ENCODE measurements around the gene RAB1B.
A peak's percentile ranks its signal among the peaks of the same experiment; 100 is the strongest.
"Not testable (repeated sequence)": the region's sequence is repeated elsewhere in the genome, so short reads cannot be mapped to it uniquely, and the experiment has no call there.

RAB1B gene

GRCh38 chr11:66239998-66240780 lies 28.2 kb upstream of the RAB1B start:
- Histone ChIP-seq H3K4me3 (ENCODE audit: low read length) (no peak overlapping the region), H3K9me3 (ENCODE audit: insufficient read depth, low read depth, low read length) (no peaks in the 10 kb centered on the region), H3K27me3 (ENCODE audit: insufficient read depth, low read length) (no peaks in the 10 kb centered on the region), H3K27ac (ENCODE audit: low read depth, low read length) (no peak overlapping the region), H3K4me1 (ENCODE audit: insufficient read depth, low read length) (no peaks in the 10 kb centered on the region), H3K36me3 (ENCODE audit: insufficient read depth, low read length) (peaks cover 32% of the 10 kb centered on the region), H3K9ac (ENCODE audit: low read depth, low read length) (no peak overlapping the region)
- WGBS = 84% methylated on average over 25 of the region's 25 CpGs

GRCh38 chr11:66240781-66241136 lies 27.7 kb upstream of the RAB1B start:
- no peak overlapping the region for H3K4me3 ChIP-seq (ENCODE audit: low read length)
- H3K9ac ChIP-seq (ENCODE audit: low read depth, low read length) = no peak overlapping the region
- no peaks in the 10 kb centered on the region for H3K9me3 ChIP-seq (ENCODE audit: insufficient read depth, low read depth, low read length)
- WGBS = 97% methylated on average over 7 of the region's 9 CpGs
- H3K27ac ChIP-seq (ENCODE audit: low read depth, low read length) = no peak overlapping the region
- H3K4me1 ChIP-seq (ENCODE audit: insufficient read depth, low read length) = no peaks in the 10 kb centered on the region
- no peaks in the 10 kb centered on the region for H3K27me3 ChIP-seq (ENCODE audit: insufficient read depth, low read length)
- peaks cover 27% of the 10 kb centered on the region for H3K36me3 ChIP-seq (ENCODE audit: insufficient read depth, low read length)

- Histone ChIP-seq H3K27ac (ENCODE audit: low read depth, low read length) (no peak overlapping the region), H3K9ac (ENCODE audit: low read depth, low read length) (no peak overlapping the region), H3K4me3 (ENCODE audit: low read length) (no peak overlapping the region), H3K27me3 (ENCODE audit: insufficient read depth, low read length) (no peaks in the 10 kb centered on the region), H3K36me3 (ENCODE audit: insufficient read depth, low read length) (peaks cover 19% of the 10 kb centered on the region; the same call in 1 of the 2 replicates), H3K4me1 (ENCODE audit: insufficient read depth, low read length) (no peaks in the 10 kb centered on the region), H3K9me3 (ENCODE audit: insufficient read depth, low read depth, low read length) (no peaks in the 10 kb centered on the region)
- WGBS = 94% methylated on average over 14 of the region's 14 CpGs
Measured at GRCh38 chr11:66242095-66242765, 26.2 kb upstream of the RAB1B start.

- Histone ChIP-seq H3K4me3 (ENCODE audit: low read length) (no peak overlapping the region), H3K9me3 (ENCODE audit: insufficient read depth, low read depth, low read length) (no peaks in the 10 kb centered on the region), H3K27ac (ENCODE audit: low read depth, low read length) (no peak overlapping the region), H3K36me3 (ENCODE audit: insufficient read depth, low read length) (peaks cover 17% of the 10 kb centered on the region; the same call in 1 of the 2 replicates), H3K4me1 (ENCODE audit: insufficient read depth, low read length) (no peaks in the 10 kb centered on the region), H3K27me3 (ENCODE audit: insufficient read depth, low read length) (no peaks in the 10 kb centered on the region), H3K9ac (ENCODE audit: low read depth, low read length) (no peak overlapping the region)
- 91% methylated on average over 13 of the region's 13 CpGs for WGBS
Measured at GRCh38 chr11:66243782-66244535, 24.5 kb upstream of the RAB1B start.

GRCh38 chr11:66247295-66247694 lies 21.1 kb upstream of the RAB1B start:
- no peak overlapping the region for H3K27ac ChIP-seq (ENCODE audit: low read depth, low read length)
- H3K9me3 ChIP-seq (ENCODE audit: insufficient read depth, low read depth, low read length) = no peaks in the 10 kb centered on the region
- 89% methylated on average over 4 of the region's 4 CpGs for WGBS
- H3K36me3 ChIP-seq (ENCODE audit: insufficient read depth, low read length) = 0 out of 2 replicates have a peak, but pooled peaks cover 3% of the 10 kb centered on the region
- no peak overlapping the region for H3K4me3 ChIP-seq (ENCODE audit: low read length)
- H3K4me1 ChIP-seq (ENCODE audit: insufficient read depth, low read length) = no peaks in the 10 kb centered on the region
- no peaks in the 10 kb centered on the region for H3K27me3 ChIP-seq (ENCODE audit: insufficient read depth, low read length)
- H3K9ac ChIP-seq (ENCODE audit: low read depth, low read length) = no peak overlapping the region

- Histone ChIP-seq H3K4me3 (ENCODE audit: low read length) (no peak overlapping the region), H3K4me1 (ENCODE audit: insufficient read depth, low read length) (no peaks in the 10 kb centered on the region), H3K36me3 (ENCODE audit: insufficient read depth, low read length) (no peaks in the 10 kb centered on the region), H3K27ac (ENCODE audit: low read depth, low read length) (no peak overlapping the region), H3K9me3 (ENCODE audit: insufficient read depth, low read depth, low read length) (no peaks in the 10 kb centered on the region), H3K27me3 (ENCODE audit: insufficient read depth, low read length) (no peaks in the 10 kb centered on the region), H3K9ac (ENCODE audit: low read depth, low read length) (no peak overlapping the region)
- WGBS = 92% methylated on average over 2 of the region's 3 CpGs
Measured at GRCh38 chr11:66247801-66248200, 20.6 kb upstream of the RAB1B start.

- no peak overlapping the region for H3K9ac ChIP-seq (ENCODE audit: low read depth, low read length)
- no peak overlapping the region for H3K4me3 ChIP-seq (ENCODE audit: low read length)
- peaks cover 7% of the 10 kb centered on the region; the same call in 1 of the 2 replicates for H3K4me1 ChIP-seq (ENCODE audit: insufficient read depth, low read length)
- no peaks in the 10 kb centered on the region for H3K27me3 ChIP-seq (ENCODE audit: insufficient read depth, low read length)
- 90% methylated on average over 6 of the region's 6 CpGs for WGBS
- H3K27ac ChIP-seq (ENCODE audit: low read depth, low read length) = no peak overlapping the region
- H3K36me3 ChIP-seq (ENCODE audit: insufficient read depth, low read length) = no peaks in the 10 kb centered on the region
- H3K9me3 ChIP-seq (ENCODE audit: insufficient read depth, low read depth, low read length) = no peaks in the 10 kb centered on the region
Measured at GRCh38 chr11:66248903-66249302, 19.5 kb upstream of the RAB1B start.

- Histone ChIP-seq H3K27me3 (ENCODE audit: insufficient read depth, low read length) (no peaks in the 10 kb centered on the region), H3K9me3 (ENCODE audit: insufficient read depth, low read depth, low read length) (no peaks in the 10 kb centered on the region), H3K36me3 (ENCODE audit: insufficient read depth, low read length) (no peaks in the 10 kb centered on the region), H3K4me3 (ENCODE audit: low read length) (no peak overlapping the region), H3K27ac (ENCODE audit: low read depth, low read length) (no peak overlapping the region), H3K9ac (ENCODE audit: low read depth, low read length) (no peak overlapping the region), H3K4me1 (ENCODE audit: insufficient read depth, low read length) (peaks cover 7% of the 10 kb centered on the region; the same call in 1 of the 2 replicates)
- 83% methylated on average over 7 of the region's 7 CpGs for WGBS
Measured at GRCh38 chr11:66251809-66252208, 16.6 kb upstream of the RAB1B start.

GRCh38 chr11:66253081-66253480 lies 15.4 kb upstream of the RAB1B start:
- H3K4me1 ChIP-seq (ENCODE audit: insufficient read depth, low read length); H3K4me3 ChIP-seq (ENCODE audit: low read length); H3K27ac ChIP-seq (ENCODE audit: low read depth, low read length); H3K36me3 ChIP-seq (ENCODE audit: insufficient read depth, low read length); H3K9me3 ChIP-seq (ENCODE audit: insufficient read depth, low read depth, low read length); H3K9ac ChIP-seq (ENCODE audit: low read depth, low read length); H3K27me3 ChIP-seq (ENCODE audit: insufficient read depth, low read length): not testable (repeated sequence)
- 89% methylated on average over 6 of the region's 6 CpGs for WGBS

GRCh38 chr11:66258473-66258893 lies 10.0 kb upstream of the RAB1B start:
- peak overlapping the region; percentile 86 for H3K4me3 ChIP-seq (ENCODE audit: low read length)
- WGBS = 9% methylated on average over 28 of the region's 28 CpGs

GRCh38 chr11:66259225-66259624 lies 9.2 kb upstream of the RAB1B start:
- peaks cover 46% of the 10 kb centered on the region for H3K36me3 ChIP-seq (ENCODE audit: insufficient read depth, low read length)
- no peak overlapping the region; the same call in 1 of the 2 replicates for H3K9ac ChIP-seq (ENCODE audit: low read depth, low read length)
- peak overlapping the region; percentile 86; the same call in 1 of the 2 replicates for H3K4me3 ChIP-seq (ENCODE audit: low read length)
- H3K27ac ChIP-seq (ENCODE audit: low read depth, low read length) = no peak overlapping the region
- no peaks in the 10 kb centered on the region for H3K9me3 ChIP-seq (ENCODE audit: insufficient read depth, low read depth, low read length)
- H3K27me3 ChIP-seq (ENCODE audit: insufficient read depth, low read length) = no peaks in the 10 kb centered on the region
- whole genome bisulfite sequencing = 95% methylated on average over 2 of the region's 2 CpGs
- H3K4me1 ChIP-seq (ENCODE audit: insufficient read depth, low read length) = peaks cover 5% of the 10 kb centered on the region; the same call in 1 of the 2 replicates

More at GRCh38 chr11:66258473-66258893, 10.0 kb upstream of the RAB1B start:
- no peaks in the 10 kb centered on the region for H3K27me3 ChIP-seq (ENCODE audit: insufficient read depth, low read length)
- peaks cover 7% of the 10 kb centered on the region; the same call in 1 of the 2 replicates for H3K4me1 ChIP-seq (ENCODE audit: insufficient read depth, low read length)
- peaks cover 39% of the 10 kb centered on the region for H3K36me3 ChIP-seq (ENCODE audit: insufficient read depth, low read length)
- H3K9me3 ChIP-seq (ENCODE audit: insufficient read depth, low read depth, low read length) = no peaks in the 10 kb centered on the region
- H3K27ac ChIP-seq (ENCODE audit: low read depth, low read length) = no peak overlapping the region
- peak overlapping the region; percentile 70 for H3K9ac ChIP-seq (ENCODE audit: low read depth, low read length)

All from HUES64 (cell line).